OCI-LY3 (cell line): ENCODE measurements around the gene MTCL1.

Experiments
- H2AFZ ChIP-seq: fragments of 200-600, 300-600 bp; shearing (Covaris generic); 2 replicates; pipeline ENCODE4 v1.6.0; 2014; ENCODE audit warnings: antibody characterized with exemption, low read depth, low read length
- H3K27ac ChIP-seq: fragments of 200-600, 300-600 bp; sonication (generic); 2 replicates; pipeline ENCODE4 v1.5.1; 2014; ENCODE audit warnings: mild to moderate bottlenecking, low read length, moderate library complexity, mixed read lengths
- H3K27me3 ChIP-seq: fragments of 200-600, 300-600 bp; sonication (generic); 2 replicates; pipeline ENCODE4 v1.6.1; 2014; ENCODE audit warnings: low read depth, low read length, mixed read lengths
- H3K36me3 ChIP-seq: fragments of 200-600, 300-600 bp; sonication (generic); replicated peaks from 2 replicates; pipeline ENCODE3; 2014; ENCODE audit warnings: low read depth, low read length, mixed read lengths
- H3K4me1 ChIP-seq: fragments of 300-600, 200-600 bp; sonication (generic); 2 replicates; pipeline ENCODE4 v1.6.1; 2014; ENCODE audit warnings: low read length, mixed read lengths
- H3K4me2 ChIP-seq: fragments of 200-600, 300-600 bp; sonication (generic); 2 replicates; pipeline ENCODE4 v1.6.1; 2014; ENCODE audit warnings: low read length, mixed read lengths
- H3K4me3 ChIP-seq: fragments of 300-600, 200-600 bp; sonication (generic); 2 replicates; pipeline ENCODE4 v1.5.1; 2014; ENCODE audit warnings: antibody characterized with exemption, mild to moderate bottlenecking, low read length, moderate library complexity
- H3K79me2 ChIP-seq: fragments of 300-600, 200-600 bp; shearing (Covaris generic); 2 replicates; pipeline ENCODE4 v1.6.1; 2014; ENCODE audit warnings: mild to moderate bottlenecking, low read length, mixed read lengths
- H3K9ac ChIP-seq: fragments of 300-600, 200-600 bp; shearing (Covaris generic); 2 replicates; pipeline ENCODE4 v1.6.0; 2014; ENCODE audit warnings: mild to moderate bottlenecking, low read length, moderate library complexity
- H3K9me3 ChIP-seq: fragments of 200-600, 300-600 bp; shearing (Covaris generic); 2 replicates; pipeline ENCODE4 v1.6.1; 2014; ENCODE audit warnings: low read length, mixed read lengths; ENCODE audit not compliant: insufficient read depth
- H4K20me1 ChIP-seq: fragments of 200-600, 300-600 bp; sonication (generic); 2 replicates; pipeline ENCODE4 v1.6.1; 2016; ENCODE audit warnings: low read length, mixed read lengths; ENCODE audit not compliant: insufficient read depth
- EZH2phosphoT487 ChIP-seq: fragments of 200-600 bp; shearing (Covaris generic); IDR thresholded peaks from 2 replicates; pipeline ENCODE4 v1.6.1; 2018; ENCODE audit warnings: antibody characterized with exemption, mixed run types, low read depth
- TF ChIP-seq, protein P1 (sequence below): fragments of 200-600, 300-600 bp; sonication (generic); IDR thresholded peaks from 2 replicates; pipeline ENCODE4 v1.5.1; 2014; ENCODE audit warnings: antibody characterized with exemption, low read length, low read depth

Gene MTCL1

DNA sequence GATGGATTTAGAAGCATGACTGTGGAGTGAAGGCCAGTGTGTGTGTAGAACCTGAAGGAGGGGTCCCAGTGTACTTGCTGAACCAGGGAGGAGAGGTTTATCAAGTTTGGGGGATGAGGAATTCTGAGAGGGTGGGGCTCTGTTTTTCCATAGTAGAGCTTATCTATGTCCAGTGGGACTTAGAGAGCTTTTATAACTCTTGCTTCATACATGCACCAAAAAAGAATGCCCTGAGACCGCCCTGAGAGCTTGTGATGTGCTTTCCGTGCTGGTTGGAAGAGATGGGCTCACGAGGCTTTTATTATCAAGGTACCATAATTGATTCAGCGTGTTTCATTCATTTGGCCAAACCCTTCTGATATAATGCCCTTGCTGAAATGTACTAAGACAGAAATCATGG, 100.2 kb downstream of the MTCL1 start:
- Histone ChIP-seq H4K20me1 (no peaks in the 10 kb centered on the region), H3K27ac (no peak overlapping the region), H3K9me3 (no peaks in the 10 kb centered on the region), H3K4me3 (no peak overlapping the region), H3K9ac (no peak overlapping the region), H3K79me2 (no peaks in the 10 kb centered on the region), H3K4me2 (no peak overlapping the region), H3K4me1 (no peaks in the 10 kb centered on the region), H2AFZ (no peak overlapping the region), H3K36me3 (peaks cover 7% of the 10 kb centered on the region), H3K27me3 (no peaks in the 10 kb centered on the region)
- TF ChIP-seq EZH2phosphoT487, result no peak
- TF ChIP-seq, protein P1, sequence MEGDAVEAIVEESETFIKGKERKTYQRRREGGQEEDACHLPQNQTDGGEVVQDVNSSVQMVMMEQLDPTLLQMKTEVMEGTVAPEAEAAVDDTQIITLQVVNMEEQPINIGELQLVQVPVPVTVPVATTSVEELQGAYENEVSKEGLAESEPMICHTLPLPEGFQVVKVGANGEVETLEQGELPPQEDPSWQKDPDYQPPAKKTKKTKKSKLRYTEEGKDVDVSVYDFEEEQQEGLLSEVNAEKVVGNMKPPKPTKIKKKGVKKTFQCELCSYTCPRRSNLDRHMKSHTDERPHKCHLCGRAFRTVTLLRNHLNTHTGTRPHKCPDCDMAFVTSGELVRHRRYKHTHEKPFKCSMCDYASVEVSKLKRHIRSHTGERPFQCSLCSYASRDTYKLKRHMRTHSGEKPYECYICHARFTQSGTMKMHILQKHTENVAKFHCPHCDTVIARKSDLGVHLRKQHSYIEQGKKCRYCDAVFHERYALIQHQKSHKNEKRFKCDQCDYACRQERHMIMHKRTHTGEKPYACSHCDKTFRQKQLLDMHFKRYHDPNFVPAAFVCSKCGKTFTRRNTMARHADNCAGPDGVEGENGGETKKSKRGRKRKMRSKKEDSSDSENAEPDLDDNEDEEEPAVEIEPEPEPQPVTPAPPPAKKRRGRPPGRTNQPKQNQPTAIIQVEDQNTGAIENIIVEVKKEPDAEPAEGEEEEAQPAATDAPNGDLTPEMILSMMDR, result no peak

DNA sequence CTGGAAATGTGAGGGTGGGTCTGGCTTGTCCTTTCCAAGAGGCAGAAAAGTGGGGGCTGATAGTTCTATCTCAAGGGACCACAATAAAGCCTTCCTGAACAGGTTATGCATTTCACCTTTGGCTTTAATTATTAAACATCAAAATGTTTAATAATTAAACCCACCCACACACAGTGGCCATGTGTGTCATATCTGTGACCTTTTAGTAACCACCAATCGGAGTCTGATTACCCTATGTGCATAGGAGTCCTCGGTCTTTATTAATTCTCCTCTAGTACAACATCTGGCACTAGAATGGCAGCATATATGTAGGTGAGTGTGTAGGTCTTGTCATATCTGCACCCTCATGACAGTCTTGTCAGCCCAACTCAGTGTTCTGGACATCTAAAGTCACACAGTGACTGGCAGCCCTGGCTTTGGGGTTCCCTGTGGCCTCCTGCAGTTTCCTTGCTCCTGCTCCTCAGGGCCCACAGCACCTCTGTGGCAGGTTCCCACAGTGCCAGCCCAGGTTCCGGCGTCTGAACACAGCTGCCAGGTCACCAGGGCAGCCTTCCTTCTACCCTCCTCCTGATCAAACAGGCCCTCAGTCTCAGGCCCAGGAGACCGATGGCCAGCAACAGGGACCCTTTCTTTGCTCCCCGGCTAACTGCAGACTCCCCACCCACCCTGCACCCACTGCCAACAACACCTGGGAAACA, 100.9 kb downstream of the MTCL1 start:
- Histone ChIP-seq H3K79me2 (no peaks in the 10 kb centered on the region), H4K20me1 (no peaks in the 10 kb centered on the region), H3K4me1 (no peaks in the 10 kb centered on the region), H3K36me3 (peaks cover 7% of the 10 kb centered on the region), H3K4me2 (no peak overlapping the region), H3K27ac (no peak overlapping the region), H3K4me3 (no peak overlapping the region), H3K9me3 (no peaks in the 10 kb centered on the region), H3K9ac (no peak overlapping the region), H2AFZ (no peak overlapping the region), H3K27me3 (no peaks in the 10 kb centered on the region)
- TF ChIP-seq, protein P1, result no peak

DNA sequence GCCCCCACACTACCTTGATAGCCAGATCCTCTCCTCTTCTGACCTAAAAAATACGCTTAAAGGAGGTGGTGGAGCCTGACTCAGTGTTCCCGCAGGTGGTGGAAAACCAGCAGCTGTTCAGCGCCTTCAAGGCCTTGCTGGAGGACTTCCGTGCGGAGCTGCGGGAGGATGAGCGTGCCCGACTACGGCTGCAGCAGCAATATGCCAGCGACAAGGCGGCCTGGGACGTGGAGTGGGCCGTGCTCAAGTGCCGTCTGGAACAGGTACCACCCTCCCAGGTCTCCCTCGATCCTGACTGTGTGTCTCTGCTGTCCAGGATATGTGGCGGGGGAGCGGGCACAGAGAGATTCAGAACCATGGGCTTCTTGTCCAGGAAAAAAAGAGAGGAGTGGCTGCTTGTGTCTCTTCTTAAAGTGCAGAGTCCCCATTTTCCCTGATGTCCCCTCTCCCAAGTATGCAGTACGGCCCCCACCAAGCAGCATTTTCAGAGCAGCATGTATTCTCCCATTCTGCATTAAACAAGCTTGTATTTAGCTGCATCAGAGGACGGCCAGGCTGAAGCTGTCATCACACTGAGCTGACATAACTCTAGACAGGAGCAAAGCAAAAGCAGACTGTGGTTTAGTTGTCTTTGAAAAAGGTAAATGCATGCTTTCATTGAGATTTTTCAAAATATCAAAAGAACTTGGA, 101.6 kb downstream of the MTCL1 start:
- H3K27ac ChIP-seq, result no peak overlapping the region
- H3K36me3 ChIP-seq, result peaks cover 7% of the 10 kb centered on the region
- no peak overlapping the region for H3K4me3 ChIP-seq
- H3K9ac ChIP-seq, result no peak overlapping the region
- H3K79me2 ChIP-seq, result no peaks in the 10 kb centered on the region
- no peak overlapping the region for H3K4me2 ChIP-seq
- no peaks in the 10 kb centered on the region for H4K20me1 ChIP-seq
- no peak for TF ChIP-seq EZH2phosphoT487
- TF ChIP-seq, protein P1, result no peak
- H2AFZ ChIP-seq, result no peak overlapping the region
- no peaks in the 10 kb centered on the region for H3K27me3 ChIP-seq
- no peaks in the 10 kb centered on the region for H3K9me3 ChIP-seq
- no peaks in the 10 kb centered on the region for H3K4me1 ChIP-seq

DNA sequence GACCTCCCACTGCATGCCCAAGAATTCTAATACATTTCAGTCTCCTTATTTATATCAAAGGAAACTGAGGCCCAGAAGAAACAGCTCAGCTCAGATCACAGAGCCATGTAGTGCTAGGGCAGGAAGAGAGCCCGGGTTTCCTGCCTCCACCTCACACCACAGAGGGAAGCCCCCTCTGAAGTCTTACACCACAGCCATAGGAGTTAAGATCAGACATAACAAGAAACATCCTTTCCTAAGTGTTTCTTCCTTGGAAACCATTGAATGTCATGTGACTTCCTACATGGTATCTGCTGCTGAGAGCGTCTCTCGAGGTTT, 102.1 kb downstream of the MTCL1 start:
- Histone ChIP-seq H3K27me3 (no peaks in the 10 kb centered on the region), H3K9me3 (no peaks in the 10 kb centered on the region), H4K20me1 (no peaks in the 10 kb centered on the region), H3K4me3 (no peak overlapping the region), H3K4me1 (no peaks in the 10 kb centered on the region), H3K27ac (no peak overlapping the region), H3K9ac (no peak overlapping the region), H3K36me3 (peaks cover 10% of the 10 kb centered on the region), H3K4me2 (no peak overlapping the region), H3K79me2 (no peaks in the 10 kb centered on the region), H2AFZ (no peak overlapping the region)
- no peak for TF ChIP-seq EZH2phosphoT487
- TF ChIP-seq, protein P1, result no peak
